ENCODE results near the gene FOXN4.
A peak's percentile ranks its signal among the peaks of the same experiment; 100 is the strongest.

FOXN4 gene

GRCh38 chr12:109302770-109303169 is 6.3 kb downstream of the FOXN4 start:
- H3K27me3 ChIP-seq (replicated peaks; ENCODE audit: control insufficient read depth, insufficient read depth, low read length), result peaks cover 83% of the 10 kb centered on the region
- no peak for DNase-seq (ENCODE audit: low read depth)

GRCh38 chr12:109302358-109302757 is 6.7 kb downstream of the FOXN4 start:
- no peaks in the 10 kb centered on the region for H3K9me3 ChIP-seq (ENCODE audit: control insufficient read depth, low read length)
- no peak for DNase-seq (ENCODE audit: low read depth)
- H3K27me3 ChIP-seq (replicated peaks; ENCODE audit: control insufficient read depth, insufficient read depth, low read length), result peaks cover 82% of the 10 kb centered on the region
- no peaks in the 10 kb centered on the region for H3K36me3 ChIP-seq (ENCODE audit: control insufficient read depth, insufficient read depth, low read length, severe bottlenecking)
- H3K9ac ChIP-seq (ENCODE audit: low read length), result no peak overlapping the region
- H3K4me3 ChIP-seq (ENCODE audit: low read length), result no peak overlapping the region
- no peaks in the 10 kb centered on the region for H3K4me1 ChIP-seq (ENCODE audit: control insufficient read depth, insufficient read depth, low read length)

More at GRCh38 chr12:109302770-109303169, 6.3 kb downstream of the FOXN4 start:
- no peaks in the 10 kb centered on the region for H3K36me3 ChIP-seq (ENCODE audit: control insufficient read depth, insufficient read depth, low read length, severe bottlenecking)
- H3K9ac ChIP-seq (ENCODE audit: low read length), result no peak overlapping the region
- H3K4me3 ChIP-seq (ENCODE audit: low read length), result no peak overlapping the region
- H3K4me1 ChIP-seq (ENCODE audit: control insufficient read depth, insufficient read depth, low read length), result no peaks in the 10 kb centered on the region
- no peaks in the 10 kb centered on the region for H3K9me3 ChIP-seq (ENCODE audit: control insufficient read depth, low read length)

GRCh38 chr12:109301643-109302168 is 7.4 kb downstream of the FOXN4 start:
- Histone ChIP-seq H3K4me3 (ENCODE audit: low read length) (no peak overlapping the region), H3K9ac (ENCODE audit: low read length) (no peak overlapping the region), H3K4me1 (ENCODE audit: control insufficient read depth, insufficient read depth, low read length) (no peaks in the 10 kb centered on the region), H3K27me3 (replicated peaks; ENCODE audit: control insufficient read depth, insufficient read depth, low read length) (peaks cover 81% of the 10 kb centered on the region), H3K36me3 (ENCODE audit: control insufficient read depth, insufficient read depth, low read length, severe bottlenecking) (no peaks in the 10 kb centered on the region), H3K9me3 (ENCODE audit: control insufficient read depth, low read length) (no peaks in the 10 kb centered on the region)
- no peak for DNase-seq (ENCODE audit: low read depth)

- no peak for DNase-seq (ENCODE audit: low read depth)
Measured at GRCh38 chr12:109299849-109300248, 9.2 kb downstream of the FOXN4 start.

GRCh38 chr12:109296431-109296830 is 12.7 kb downstream of the FOXN4 start:
- H3K9ac ChIP-seq (ENCODE audit: low read length), result no peak overlapping the region
- peaks cover 2% of the 10 kb centered on the region for H3K4me1 ChIP-seq (ENCODE audit: control insufficient read depth, insufficient read depth, low read length)
- H3K4me3 ChIP-seq (ENCODE audit: low read length), result no peak overlapping the region
- H3K27me3 ChIP-seq (replicated peaks; ENCODE audit: control insufficient read depth, insufficient read depth, low read length), result peaks cover 67% of the 10 kb centered on the region
- no peaks in the 10 kb centered on the region for H3K9me3 ChIP-seq (ENCODE audit: control insufficient read depth, low read length)
- no peak for DNase-seq (ENCODE audit: low read depth)
- H3K36me3 ChIP-seq (ENCODE audit: control insufficient read depth, insufficient read depth, low read length, severe bottlenecking), result no peaks in the 10 kb centered on the region

More at GRCh38 chr12:109299849-109300248, 9.2 kb downstream of the FOXN4 start:
- Histone ChIP-seq H3K9ac (ENCODE audit: low read length) (no peak overlapping the region), H3K4me1 (ENCODE audit: control insufficient read depth, insufficient read depth, low read length) (no peaks in the 10 kb centered on the region), H3K36me3 (ENCODE audit: control insufficient read depth, insufficient read depth, low read length, severe bottlenecking) (no peaks in the 10 kb centered on the region), H3K27me3 (replicated peaks; ENCODE audit: control insufficient read depth, insufficient read depth, low read length) (peaks cover 77% of the 10 kb centered on the region), H3K4me3 (ENCODE audit: low read length) (no peak overlapping the region), H3K9me3 (ENCODE audit: control insufficient read depth, low read length) (no peaks in the 10 kb centered on the region)

- Histone ChIP-seq H3K36me3 (ENCODE audit: control insufficient read depth, insufficient read depth, low read length, severe bottlenecking) (no peaks in the 10 kb centered on the region), H3K27me3 (replicated peaks; ENCODE audit: control insufficient read depth, insufficient read depth, low read length) (peaks cover 63% of the 10 kb centered on the region), H3K4me1 (ENCODE audit: control insufficient read depth, insufficient read depth, low read length) (peaks cover 3% of the 10 kb centered on the region), H3K9ac (ENCODE audit: low read length) (no peak overlapping the region), H3K4me3 (ENCODE audit: low read length) (no peak overlapping the region), H3K9me3 (ENCODE audit: control insufficient read depth, low read length) (no peaks in the 10 kb centered on the region)
- no peak for DNase-seq (ENCODE audit: low read depth)
Measured at GRCh38 chr12:109295764-109296425, 13.2 kb downstream of the FOXN4 start.

- H3K4me1 ChIP-seq (ENCODE audit: control insufficient read depth, insufficient read depth, low read length), result peaks cover 3% of the 10 kb centered on the region
- no peak overlapping the region for H3K9ac ChIP-seq (ENCODE audit: low read length)
- H3K9me3 ChIP-seq (ENCODE audit: control insufficient read depth, low read length), result no peaks in the 10 kb centered on the region
- peaks cover 54% of the 10 kb centered on the region for H3K27me3 ChIP-seq (replicated peaks; ENCODE audit: control insufficient read depth, insufficient read depth, low read length)
- H3K36me3 ChIP-seq (ENCODE audit: control insufficient read depth, insufficient read depth, low read length, severe bottlenecking), result no peaks in the 10 kb centered on the region
- H3K4me3 ChIP-seq (ENCODE audit: low read length), result no peak overlapping the region
- no peak for DNase-seq (ENCODE audit: low read depth)
Measured at GRCh38 chr12:109294286-109294796, 14.7 kb downstream of the FOXN4 start.

- Histone ChIP-seq H3K4me1 (ENCODE audit: control insufficient read depth, insufficient read depth, low read length) (peaks cover 3% of the 10 kb centered on the region), H3K4me3 (ENCODE audit: low read length) (no peak overlapping the region), H3K36me3 (ENCODE audit: control insufficient read depth, insufficient read depth, low read length, severe bottlenecking) (no peaks in the 10 kb centered on the region), H3K9me3 (ENCODE audit: control insufficient read depth, low read length) (no peaks in the 10 kb centered on the region), H3K9ac (ENCODE audit: low read length) (no peak overlapping the region), H3K27me3 (replicated peaks; ENCODE audit: control insufficient read depth, insufficient read depth, low read length) (peaks cover 44% of the 10 kb centered on the region)
- no peak for DNase-seq (ENCODE audit: low read depth)
Measured at GRCh38 chr12:109293106-109293505, 16.0 kb downstream of the FOXN4 start.

GRCh38 chr12:109292342-109292711 is 16.8 kb downstream of the FOXN4 start:
- H3K4me3 ChIP-seq (ENCODE audit: low read length), result no peak overlapping the region
- no peak for DNase-seq (ENCODE audit: low read depth)
- peaks cover 3% of the 10 kb centered on the region for H3K4me1 ChIP-seq (ENCODE audit: control insufficient read depth, insufficient read depth, low read length)
- no peak overlapping the region for H3K9ac ChIP-seq (ENCODE audit: low read length)
- no peaks in the 10 kb centered on the region for H3K36me3 ChIP-seq (ENCODE audit: control insufficient read depth, insufficient read depth, low read length, severe bottlenecking)
- H3K27me3 ChIP-seq (replicated peaks; ENCODE audit: control insufficient read depth, insufficient read depth, low read length), result peaks cover 42% of the 10 kb centered on the region
- no peaks in the 10 kb centered on the region for H3K9me3 ChIP-seq (ENCODE audit: control insufficient read depth, low read length)

- no peak overlapping the region for H3K4me3 ChIP-seq (ENCODE audit: low read length)
- peaks cover 38% of the 10 kb centered on the region for H3K27me3 ChIP-seq (replicated peaks; ENCODE audit: control insufficient read depth, insufficient read depth, low read length)
- peaks cover 3% of the 10 kb centered on the region for H3K4me1 ChIP-seq (ENCODE audit: control insufficient read depth, insufficient read depth, low read length)
- DNase-seq (ENCODE audit: low read depth), result peak; percentile 31
- H3K9me3 ChIP-seq (ENCODE audit: control insufficient read depth, low read length), result no peaks in the 10 kb centered on the region
- no peak overlapping the region for H3K9ac ChIP-seq (ENCODE audit: low read length)
- H3K36me3 ChIP-seq (ENCODE audit: control insufficient read depth, insufficient read depth, low read length, severe bottlenecking), result no peaks in the 10 kb centered on the region
Measured at GRCh38 chr12:109291521-109292341, 17.4 kb downstream of the FOXN4 start.

GRCh38 chr12:109291117-109291516 is 18.0 kb downstream of the FOXN4 start:
- H3K27me3 ChIP-seq (replicated peaks; ENCODE audit: control insufficient read depth, insufficient read depth, low read length), result peaks cover 32% of the 10 kb centered on the region
- no peaks in the 10 kb centered on the region for H3K36me3 ChIP-seq (ENCODE audit: control insufficient read depth, insufficient read depth, low read length, severe bottlenecking)
- no peak overlapping the region for H3K9ac ChIP-seq (ENCODE audit: low read length)
- no peak overlapping the region for H3K4me3 ChIP-seq (ENCODE audit: low read length)
- no peaks in the 10 kb centered on the region for H3K9me3 ChIP-seq (ENCODE audit: control insufficient read depth, low read length)
- DNase-seq (ENCODE audit: low read depth), result no peak
- H3K4me1 ChIP-seq (ENCODE audit: control insufficient read depth, insufficient read depth, low read length), result peaks cover 3% of the 10 kb centered on the region

All from adipocyte (in vitro differentiated cells).